SK-N-SH (cell line): Measurements from ENCODE around the gene DGUOK. TPM values are rescaled to one million over a fixed set of nuclear protein-coding genes. Genes with fewer than 3 reads are reported as not detected.

Source experiments
- CTCF ChIA-PET: fragments of 300-600, 350-600 bp; formaldehyde crosslinking; extraction: SDS; loops from one replicate; lab custom pipeline; 2021; lab: Yijun Ruan, JAX
- POLR2A ChIA-PET: fragments of 350-600 bp; sonication (Branson Sonifier 250); formaldehyde crosslinking; extraction: SDS; loops from one replicate; lab custom pipeline; 2020; ENCODE audit warnings: antibody characterized with exemption, inconsistent platforms; lab: Yijun Ruan, JAX
- DNase-seq: peaks from one replicate; pipeline ENCODE4 v3.0.0; 2012
- H2AFZ ChIP-seq: fragments of 200-600 bp; sonication (generic); 2 replicates; pipeline ENCODE4 v1.8.1; 2016; ENCODE audit warnings: antibody characterized with exemption, mild to moderate bottlenecking, low read depth
- H3F3A ChIP-seq: fragments of 200-600 bp; sonication (generic); replicated peaks from 2 replicates; pipeline ENCODE3; 2016; ENCODE audit warnings: antibody characterized with exemption, mild to moderate bottlenecking; ENCODE audit not compliant: insufficient read depth
- H3K27ac ChIP-seq, 2 experiments: fragments of 200-500 bp in 1 of 2; fragments of 200-600 bp in 1 of 2; sonication (Bioruptor generic) in 1 of 2; sonication (generic), shearing (Covaris generic) in 1 of 2; 2 replicates each; pipeline versions ENCODE4 v1.5.1 to v1.6.1; 2014 to 2016; ENCODE audit warnings: low read depth in 2 of 2, inconsistent platforms in 1 of 2, low read length in 1 of 2, mild to moderate bottlenecking in 1 of 2, mixed read lengths in 1 of 2
- H3K27me3 ChIP-seq: fragments of 200-600 bp; sonication (generic), shearing (Covaris generic); 2 replicates; pipeline ENCODE4 v1.6.1; 2016; ENCODE audit warnings: mixed run types; ENCODE audit not compliant: insufficient read depth
- H3K36me3 ChIP-seq, 2 experiments: fragments of 200-500 bp in 1 of 2; fragments of 200-600 bp in 1 of 2; sonication (Bioruptor generic) in 1 of 2; sonication (generic) in 1 of 2; replicated peaks in 1 of 2; 2 replicates each; pipeline versions ENCODE3 to v1.5.1; 2014 to 2016; ENCODE audit warnings: low read length in 1 of 2, mild to moderate bottlenecking in 1 of 2; ENCODE audit not compliant: insufficient read depth in 2 of 2, control insufficient read depth in 1 of 2
- H3K4me1 ChIP-seq, 2 experiments: fragments of 200-500 bp in 1 of 2; fragments of 200-600 bp in 1 of 2; sonication (Bioruptor generic) in 1 of 2; sonication (generic), shearing (Covaris generic) in 1 of 2; 2 replicates each; pipeline versions ENCODE4 v1.5.1 to v1.6.1; 2014 to 2016; ENCODE audit warnings: low read depth in 1 of 2, low read length in 1 of 2, mixed run types in 1 of 2; ENCODE audit not compliant: insufficient read depth in 2 of 2, control insufficient read depth in 1 of 2
- H3K4me2 ChIP-seq: fragments of 200-600 bp; sonication (generic), shearing (Covaris generic); 2 replicates; pipeline ENCODE4 v1.6.1; 2017; ENCODE audit warnings: mixed run types
- H3K4me3 ChIP-seq, 2 experiments: fragments of 200-500 bp in 1 of 2; fragments of 200-600 bp in 1 of 2; sonication (Bioruptor generic) in 1 of 2; sonication (generic), shearing (Covaris generic) in 1 of 2; 2 replicates each; pipeline versions ENCODE4 v1.5.1 to v1.8.1; 2014 to 2016; ENCODE audit warnings: low read depth in 2 of 2, inconsistent platforms in 1 of 2, low read length in 1 of 2, mild to moderate bottlenecking in 1 of 2, mixed read lengths in 1 of 2, moderate library complexity in 1 of 2
- H3K79me2 ChIP-seq: fragments of 200-600 bp; sonication (generic); 2 replicates; pipeline ENCODE4 v1.8.1; 2017; ENCODE audit warnings: mild to moderate bottlenecking; ENCODE audit not compliant: insufficient read depth
- H3K9ac ChIP-seq: fragments of 200-600 bp; sonication (generic); 2 replicates; pipeline ENCODE4 v1.6.1; 2017; ENCODE audit warnings: mixed run types
- H3K9me2 ChIP-seq: fragments of 200-600 bp; sonication (generic); 2 replicates; pipeline ENCODE4 v1.6.1; 2017; ENCODE audit warnings: mixed run types
- H3K9me3 ChIP-seq: fragments of 200-600 bp; sonication (generic); 2 replicates; pipeline ENCODE4 v1.6.1; 2017; ENCODE audit warnings: mixed run types, mild to moderate bottlenecking, moderate library complexity
- H4K20me1 ChIP-seq: fragments of 200-600 bp; sonication (generic); 2 replicates; pipeline ENCODE4 v1.6.1; 2017; ENCODE audit warnings: mild to moderate bottlenecking, mixed run types; ENCODE audit not compliant: insufficient read depth
- CHD2 ChIP-seq: fragments of 150-350 bp; IDR thresholded peaks from 2 replicates; pipeline ENCODE4 v1.6.1; 2018; ENCODE audit warnings: low read length; ENCODE audit not compliant: partially characterized antibody
- EP300 ChIP-seq, 2 experiments: IDR thresholded peaks; 2 replicates each; pipeline versions ENCODE4 v1.4.0 to v1.6.1; 2012; ENCODE audit warnings: borderline replicate concordance in 1 of 2, low read depth in 1 of 2, low read length in 1 of 2
- EZH2phosphoT487 ChIP-seq: fragments of 200-600 bp; sonication (generic); IDR thresholded peaks from 2 replicates; pipeline ENCODE4 v1.6.1; 2017; ENCODE audit warnings: low read depth, mixed run types, mild to moderate bottlenecking, antibody characterized with exemption, moderate library complexity, borderline replicate concordance
- FOXJ3 ChIP-seq: sonication (generic); formaldehyde crosslinking; IDR thresholded peaks from 2 replicates; pipeline ENCODE4 v1.5.1; 2020; ENCODE audit warnings: mild to moderate bottlenecking, missing genetic modification reagents
- FOXM1 ChIP-seq: IDR thresholded peaks from 2 replicates; pipeline ENCODE4 v1.4.0; 2012; ENCODE audit warnings: low read depth, mild to moderate bottlenecking
- GABPA ChIP-seq: IDR thresholded peaks from 2 replicates; pipeline ENCODE4 v1.4.0; 2012; ENCODE audit warnings: low read depth, mild to moderate bottlenecking
- GATA2 ChIP-seq: sonication (generic); formaldehyde crosslinking; IDR thresholded peaks from 2 replicates; pipeline ENCODE4 v1.5.0; 2020; ENCODE audit warnings: mild to moderate bottlenecking, missing genetic modification reagents
- IRF3 ChIP-seq: fragments of 150-350 bp; IDR thresholded peaks from 2 replicates; pipeline ENCODE4 v1.6.1; 2016; ENCODE audit warnings: mild to moderate bottlenecking, low read depth, low read length
- JUND ChIP-seq: IDR thresholded peaks from 2 replicates; pipeline ENCODE4 v1.4.0; 2012
- MAX ChIP-seq: IDR thresholded peaks from 2 replicates; pipeline ENCODE4 v1.4.0; 2012; ENCODE audit warnings: low read depth
- MEF2A ChIP-seq: IDR thresholded peaks from 2 replicates; pipeline ENCODE4 v1.4.0; 2012; ENCODE audit warnings: low read depth, borderline replicate concordance
- MXI1 ChIP-seq: IDR thresholded peaks from 2 replicates; pipeline ENCODE4 v1.6.1; 2012; ENCODE audit warnings: mild to moderate bottlenecking, low read depth, low read length, improper control_type of control experiment
- NFIC ChIP-seq: IDR thresholded peaks from 2 replicates; pipeline ENCODE4 v1.4.0; 2012; ENCODE audit warnings: borderline replicate concordance
- PBX3 ChIP-seq: IDR thresholded peaks from 2 replicates; pipeline ENCODE4; 2012
- RAD21 ChIP-seq: IDR thresholded peaks from 2 replicates; pipeline ENCODE4 v1.6.1; 2012; ENCODE audit warnings: mild to moderate bottlenecking, low read length
- REST ChIP-seq: IDR thresholded peaks from 2 replicates; pipeline ENCODE4 v1.6.1; 2012; ENCODE audit warnings: mild to moderate bottlenecking, low read depth, low read length, moderate library complexity
- SMC3 ChIP-seq: IDR thresholded peaks from 2 replicates; pipeline ENCODE4 v1.6.1; 2012; ENCODE audit warnings: low read depth, low read length, improper control_type of control experiment
- TAF1 ChIP-seq: IDR thresholded peaks from 2 replicates; pipeline ENCODE4 v1.6.1; 2012; ENCODE audit warnings: low read depth, mild to moderate bottlenecking, low read length, moderate library complexity, borderline replicate concordance
- YY1 ChIP-seq: IDR thresholded peaks from 2 replicates; pipeline ENCODE4 v1.4.0; 2012; ENCODE audit warnings: low read depth, mild to moderate bottlenecking
- ZBTB33 ChIP-seq: IDR thresholded peaks from 2 replicates; pipeline ENCODE4 v1.4.0; 2012; ENCODE audit warnings: low read depth, borderline replicate concordance
- WGBS: methylation state at CpG from one replicate; pipeline ENCODE4 v1.1.6; 2017; ENCODE audit warnings: low lambda C conversion rate; 5-methylcytosine and 5-hydroxymethylcytosine counted together
- polyA plus RNA-seq, 3 experiments: library from polyadenylated mRNA; depleted of rRNA; stranded (reverse); fragments of >200 nt; gene quantifications; 2 replicates each; pipeline ENCODE4 v1.2.3, GENCODE V29; 2012

Gene DGUOK
- polyA plus RNA-seq, 1 of the 3 experiments (the other 2 are of a cell fraction): 122 TPM

- Histone ChIP-seq H2AFZ (0 out of 2 replicates have a peak overlapping the region, but pooled peaks have one; percentile 46), H3K4me2 (peak overlapping the region; percentile 91), H3F3A (peaks cover 19% of the 10 kb centered on the region), H3K36me3 (no peaks in the 10 kb centered on the region), H3K4me1 (peaks cover 11 to 62% of the 10 kb centered on the region in 2 experiments; a peak in 3 of 4 replicates), H3K27ac (peak overlapping the region in 1 of 2 experiments; percentile 91; a peak in 2 of 4 replicates), H3K9ac (peak overlapping the region; percentile 49; the same call in 1 of the 2 replicates), H3K9me3 (no peaks in the 10 kb centered on the region), H3K9me2 (no peaks in the 10 kb centered on the region), H4K20me1 (peaks cover 8% of the 10 kb centered on the region; the same call in 1 of the 2 replicates), H3K27me3 (no peaks in the 10 kb centered on the region), H3K79me2 (peaks cover 20% of the 10 kb centered on the region; the same call in 1 of the 2 replicates), H3K4me3 (peak overlapping the region; percentile 52 to 66)
- whole genome bisulfite sequencing: 76% methylated on average over 35 of the region's 35 CpGs
- POLR2A ChIA-PET: no interaction called here
- CTCF ChIA-PET: no interaction called here
- peak; percentile 74 for DNase-seq
- TF ChIP-seq REST (no peak), ZBTB33 (no peak), MAX (no peak), TAF1 (no peak), EP300 (IDR thresholded peaks at IDR 0.05; ENCODE audit: borderline replicate concordance in 1 of 2, low read depth in 1 of 2, low read length in 1 of 2) (no peak), GATA2 (CRISPR knock-in tag) (no peak), JUND (no peak), NFIC (no peak), MXI1 (no peak), IRF3 (no peak), MEF2A (no peak), RAD21 (no peak), SMC3 (no peak), YY1 (no peak), CHD2 (no peak), FOXJ3 (no peak), PBX3 (no peak), EZH2phosphoT487 (no peak), GABPA (no peak), FOXM1 (no peak)
Measured at GRCh38 chr2:73983322-73984202, 56.9 kb downstream of the DGUOK start.
